K562 (cell line): ENCODE results near the gene ADK. TPM values are rescaled to one million over a fixed set of nuclear protein-coding genes. Genes with fewer than 3 reads are reported as not detected.

ENCODE experiments used
- BCOR ChIP-seq: fragments of 450-650 bp; IDR thresholded peaks from 2 replicates; pipeline ENCODE4 v1.6.1; 2016
- CCNT2 ChIP-seq: IDR thresholded peaks from 2 replicates; pipeline ENCODE4 v1.6.1; 2011; ENCODE audit warnings: borderline replicate concordance, low read depth, mild to moderate bottlenecking, moderate library complexity, mixed read lengths, low read length; ENCODE audit not compliant: insufficient read length; ENCODE audit errors: extremely low read depth
- CSDE1 ChIP-seq, 2 experiments: fragments of 450-650 bp; IDR thresholded peaks; 2 replicates each; pipeline ENCODE4 v1.6.1; 2016; ENCODE audit warnings: mild to moderate bottlenecking in 1 of 2
- DPF2 ChIP-seq: fragments of 450-650 bp; IDR thresholded peaks from 2 replicates; pipeline ENCODE4 v1.6.1; 2016
- ETV5 ChIP-seq: sonication (generic); formaldehyde crosslinking; IDR thresholded peaks from 2 replicates; pipeline ENCODE4 v1.4.0; 2020; ENCODE audit warnings: low read depth, mild to moderate bottlenecking, missing genetic modification reagents
- EWSR1 ChIP-seq: fragments of 450-650 bp; IDR thresholded peaks from 2 replicates; pipeline ENCODE4 v1.6.1; 2018; ENCODE audit warnings: borderline replicate concordance, mild to moderate bottlenecking, low read depth, moderate library complexity; ENCODE audit not compliant: partially characterized antibody
- KLF6 ChIP-seq: fragments of 250-450 bp; sonication (Bioruptor Pico); IDR thresholded peaks from 2 replicates; pipeline ENCODE4 v1.4.0; 2020; ENCODE audit warnings: mild to moderate bottlenecking, moderate library complexity, borderline replicate concordance
- SPI1 ChIP-seq: IDR thresholded peaks from 2 replicates; pipeline ENCODE4 v1.6.1; 2011; ENCODE audit warnings: low read depth, low read length, control low read depth, borderline replicate concordance
- ZFP30 ChIP-seq: fragments of 250-450 bp; sonication (Bioruptor Pico); IDR thresholded peaks from 2 replicates; pipeline ENCODE4 v1.8.0; 2022; ENCODE audit warnings: moderate library complexity, mild to moderate bottlenecking, inconsistent platforms, borderline replicate concordance
- ZFX ChIP-seq: sonication (generic); formaldehyde crosslinking; IDR thresholded peaks from 2 replicates; pipeline ENCODE4 v1.8.0; 2022; ENCODE audit warnings: mild to moderate bottlenecking, missing genetic modification reagents, moderate library complexity
- ZNF445 ChIP-seq: fragments of 250-450 bp; sonication (Bioruptor Pico); IDR thresholded peaks from 2 replicates; pipeline ENCODE4 v1.4.0; 2020; ENCODE audit warnings: low read depth, mild to moderate bottlenecking, moderate library complexity
- polyA plus RNA-seq, 8 experiments: library from polyadenylated mRNA; depleted of rRNA in 4 of 8; stranded (reverse) in 5 of 8; unstranded in 3 of 8; fragments of >200 nt; fragmentation: Nextera tagmentation in 2 of 8; fragmentation: Illumina TruSeq in 1 of 8; extraction: Ambion mirVana in 2 of 8; extraction: Trizol in 1 of 8; gene quantifications; 2 replicates each; pipeline versions ENCODE4 v1.2.1 to v1.2.3, GENCODE V29; 2011 to 2014; ENCODE audit warnings: inconsistent platforms in 1 of 8, missing spikeins in 1 of 8
- total RNA-seq, 7 experiments: library from RNA; depleted of rRNA in 6 of 7; stranded (reverse); fragments of >200 nt in 6 of 7; fragmentation: Illumina TruSeq in 2 of 7; extraction: Trizol in 2 of 7; gene quantifications; 2 replicates each; pipeline versions ENCODE4 v1.2.1 to v1.2.3, GENCODE V29; 2011 to 2021; ENCODE audit warnings: low replicate concordance in 1 of 7
- TF ChIP-seq, protein P1 (sequence below): fragments of 450-650 bp; IDR thresholded peaks from 2 replicates; pipeline ENCODE4 v1.6.1; 2016; ENCODE audit warnings: mild to moderate bottlenecking, moderate library complexity
- TF ChIP-seq, protein P2 (sequence below): conservative IDR thresholded peaks from 2 replicates; pipeline ENCODE4 v1.6.1; 2011; ENCODE audit warnings: low read depth, mild to moderate bottlenecking, low read length; ENCODE audit not compliant: control insufficient read depth
- TF ChIP-seq, protein P3 (sequence below): fragments of 450-650 bp; IDR thresholded peaks from 2 replicates; pipeline ENCODE4 v1.6.1; 2016; ENCODE audit warnings: borderline replicate concordance

Gene ADK
- total and polyA plus RNA-seq, 9 of the 15 experiments (the other 6 are each of a cell fraction or from before 2014, with no cell fraction given): 54.2 to 97.8 (median 73.6) TPM

GRCh38 chr10:74244807-74245206, 93.8 kb downstream of the ADK start (continued):
- TF ChIP-seq, protein P1, sequence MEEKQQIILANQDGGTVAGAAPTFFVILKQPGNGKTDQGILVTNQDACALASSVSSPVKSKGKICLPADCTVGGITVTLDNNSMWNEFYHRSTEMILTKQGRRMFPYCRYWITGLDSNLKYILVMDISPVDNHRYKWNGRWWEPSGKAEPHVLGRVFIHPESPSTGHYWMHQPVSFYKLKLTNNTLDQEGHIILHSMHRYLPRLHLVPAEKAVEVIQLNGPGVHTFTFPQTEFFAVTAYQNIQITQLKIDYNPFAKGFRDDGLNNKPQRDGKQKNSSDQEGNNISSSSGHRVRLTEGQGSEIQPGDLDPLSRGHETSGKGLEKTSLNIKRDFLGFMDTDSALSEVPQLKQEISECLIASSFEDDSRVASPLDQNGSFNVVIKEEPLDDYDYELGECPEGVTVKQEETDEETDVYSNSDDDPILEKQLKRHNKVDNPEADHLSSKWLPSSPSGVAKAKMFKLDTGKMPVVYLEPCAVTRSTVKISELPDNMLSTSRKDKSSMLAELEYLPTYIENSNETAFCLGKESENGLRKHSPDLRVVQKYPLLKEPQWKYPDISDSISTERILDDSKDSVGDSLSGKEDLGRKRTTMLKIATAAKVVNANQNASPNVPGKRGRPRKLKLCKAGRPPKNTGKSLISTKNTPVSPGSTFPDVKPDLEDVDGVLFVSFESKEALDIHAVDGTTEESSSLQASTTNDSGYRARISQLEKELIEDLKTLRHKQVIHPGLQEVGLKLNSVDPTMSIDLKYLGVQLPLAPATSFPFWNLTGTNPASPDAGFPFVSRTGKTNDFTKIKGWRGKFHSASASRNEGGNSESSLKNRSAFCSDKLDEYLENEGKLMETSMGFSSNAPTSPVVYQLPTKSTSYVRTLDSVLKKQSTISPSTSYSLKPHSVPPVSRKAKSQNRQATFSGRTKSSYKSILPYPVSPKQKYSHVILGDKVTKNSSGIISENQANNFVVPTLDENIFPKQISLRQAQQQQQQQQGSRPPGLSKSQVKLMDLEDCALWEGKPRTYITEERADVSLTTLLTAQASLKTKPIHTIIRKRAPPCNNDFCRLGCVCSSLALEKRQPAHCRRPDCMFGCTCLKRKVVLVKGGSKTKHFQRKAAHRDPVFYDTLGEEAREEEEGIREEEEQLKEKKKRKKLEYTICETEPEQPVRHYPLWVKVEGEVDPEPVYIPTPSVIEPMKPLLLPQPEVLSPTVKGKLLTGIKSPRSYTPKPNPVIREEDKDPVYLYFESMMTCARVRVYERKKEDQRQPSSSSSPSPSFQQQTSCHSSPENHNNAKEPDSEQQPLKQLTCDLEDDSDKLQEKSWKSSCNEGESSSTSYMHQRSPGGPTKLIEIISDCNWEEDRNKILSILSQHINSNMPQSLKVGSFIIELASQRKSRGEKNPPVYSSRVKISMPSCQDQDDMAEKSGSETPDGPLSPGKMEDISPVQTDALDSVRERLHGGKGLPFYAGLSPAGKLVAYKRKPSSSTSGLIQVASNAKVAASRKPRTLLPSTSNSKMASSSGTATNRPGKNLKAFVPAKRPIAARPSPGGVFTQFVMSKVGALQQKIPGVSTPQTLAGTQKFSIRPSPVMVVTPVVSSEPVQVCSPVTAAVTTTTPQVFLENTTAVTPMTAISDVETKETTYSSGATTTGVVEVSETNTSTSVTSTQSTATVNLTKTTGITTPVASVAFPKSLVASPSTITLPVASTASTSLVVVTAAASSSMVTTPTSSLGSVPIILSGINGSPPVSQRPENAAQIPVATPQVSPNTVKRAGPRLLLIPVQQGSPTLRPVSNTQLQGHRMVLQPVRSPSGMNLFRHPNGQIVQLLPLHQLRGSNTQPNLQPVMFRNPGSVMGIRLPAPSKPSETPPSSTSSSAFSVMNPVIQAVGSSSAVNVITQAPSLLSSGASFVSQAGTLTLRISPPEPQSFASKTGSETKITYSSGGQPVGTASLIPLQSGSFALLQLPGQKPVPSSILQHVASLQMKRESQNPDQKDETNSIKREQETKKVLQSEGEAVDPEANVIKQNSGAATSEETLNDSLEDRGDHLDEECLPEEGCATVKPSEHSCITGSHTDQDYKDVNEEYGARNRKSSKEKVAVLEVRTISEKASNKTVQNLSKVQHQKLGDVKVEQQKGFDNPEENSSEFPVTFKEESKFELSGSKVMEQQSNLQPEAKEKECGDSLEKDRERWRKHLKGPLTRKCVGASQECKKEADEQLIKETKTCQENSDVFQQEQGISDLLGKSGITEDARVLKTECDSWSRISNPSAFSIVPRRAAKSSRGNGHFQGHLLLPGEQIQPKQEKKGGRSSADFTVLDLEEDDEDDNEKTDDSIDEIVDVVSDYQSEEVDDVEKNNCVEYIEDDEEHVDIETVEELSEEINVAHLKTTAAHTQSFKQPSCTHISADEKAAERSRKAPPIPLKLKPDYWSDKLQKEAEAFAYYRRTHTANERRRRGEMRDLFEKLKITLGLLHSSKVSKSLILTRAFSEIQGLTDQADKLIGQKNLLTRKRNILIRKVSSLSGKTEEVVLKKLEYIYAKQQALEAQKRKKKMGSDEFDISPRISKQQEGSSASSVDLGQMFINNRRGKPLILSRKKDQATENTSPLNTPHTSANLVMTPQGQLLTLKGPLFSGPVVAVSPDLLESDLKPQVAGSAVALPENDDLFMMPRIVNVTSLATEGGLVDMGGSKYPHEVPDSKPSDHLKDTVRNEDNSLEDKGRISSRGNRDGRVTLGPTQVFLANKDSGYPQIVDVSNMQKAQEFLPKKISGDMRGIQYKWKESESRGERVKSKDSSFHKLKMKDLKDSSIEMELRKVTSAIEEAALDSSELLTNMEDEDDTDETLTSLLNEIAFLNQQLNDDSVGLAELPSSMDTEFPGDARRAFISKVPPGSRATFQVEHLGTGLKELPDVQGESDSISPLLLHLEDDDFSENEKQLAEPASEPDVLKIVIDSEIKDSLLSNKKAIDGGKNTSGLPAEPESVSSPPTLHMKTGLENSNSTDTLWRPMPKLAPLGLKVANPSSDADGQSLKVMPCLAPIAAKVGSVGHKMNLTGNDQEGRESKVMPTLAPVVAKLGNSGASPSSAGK: no peak
- TF ChIP-seq BCOR (no peak), EWSR1 (no peak), ZFP30 (CRISPR knock-in tag) (no peak), ETV5 (no peak), ZFX (CRISPR knock-in tag) (no peak), ZNF445 (CRISPR knock-in tag) (no peak), DPF2 (no peak), CSDE1 (IDR thresholded peaks at IDR 0.05) (no peak), CCNT2 (no peak), KLF6 (CRISPR knock-in tag) (no peak), SPI1 (no peak)
- TF ChIP-seq, protein P2, sequence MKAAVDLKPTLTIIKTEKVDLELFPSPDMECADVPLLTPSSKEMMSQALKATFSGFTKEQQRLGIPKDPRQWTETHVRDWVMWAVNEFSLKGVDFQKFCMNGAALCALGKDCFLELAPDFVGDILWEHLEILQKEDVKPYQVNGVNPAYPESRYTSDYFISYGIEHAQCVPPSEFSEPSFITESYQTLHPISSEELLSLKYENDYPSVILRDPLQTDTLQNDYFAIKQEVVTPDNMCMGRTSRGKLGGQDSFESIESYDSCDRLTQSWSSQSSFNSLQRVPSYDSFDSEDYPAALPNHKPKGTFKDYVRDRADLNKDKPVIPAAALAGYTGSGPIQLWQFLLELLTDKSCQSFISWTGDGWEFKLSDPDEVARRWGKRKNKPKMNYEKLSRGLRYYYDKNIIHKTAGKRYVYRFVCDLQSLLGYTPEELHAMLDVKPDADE: no peak
- TF ChIP-seq, protein P3, sequence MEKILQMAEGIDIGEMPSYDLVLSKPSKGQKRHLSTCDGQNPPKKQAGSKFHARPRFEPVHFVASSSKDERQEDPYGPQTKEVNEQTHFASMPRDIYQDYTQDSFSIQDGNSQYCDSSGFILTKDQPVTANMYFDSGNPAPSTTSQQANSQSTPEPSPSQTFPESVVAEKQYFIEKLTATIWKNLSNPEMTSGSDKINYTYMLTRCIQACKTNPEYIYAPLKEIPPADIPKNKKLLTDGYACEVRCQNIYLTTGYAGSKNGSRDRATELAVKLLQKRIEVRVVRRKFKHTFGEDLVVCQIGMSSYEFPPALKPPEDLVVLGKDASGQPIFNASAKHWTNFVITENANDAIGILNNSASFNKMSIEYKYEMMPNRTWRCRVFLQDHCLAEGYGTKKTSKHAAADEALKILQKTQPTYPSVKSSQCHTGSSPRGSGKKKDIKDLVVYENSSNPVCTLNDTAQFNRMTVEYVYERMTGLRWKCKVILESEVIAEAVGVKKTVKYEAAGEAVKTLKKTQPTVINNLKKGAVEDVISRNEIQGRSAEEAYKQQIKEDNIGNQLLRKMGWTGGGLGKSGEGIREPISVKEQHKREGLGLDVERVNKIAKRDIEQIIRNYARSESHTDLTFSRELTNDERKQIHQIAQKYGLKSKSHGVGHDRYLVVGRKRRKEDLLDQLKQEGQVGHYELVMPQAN: no peak
